Stimulated activated CD4-positive, alpha-beta T cell treated with anti-CD3 and anti-CD28 coated beads, TNF-alpha, amount 100 ng/mL, for 24 hours (primary cell): ENCODE results near the gene CKMT2.
A peak's percentile ranks its signal among the peaks of the same experiment; 100 is the strongest.
"Not testable (repeated sequence)": the region's sequence is repeated elsewhere in the genome, so short reads cannot be mapped to it uniquely, and the experiment has no call there.

Source experiments
- DNase-seq, 3 experiments: peaks; one replicate each; pipeline ENCODE4 v3.0.0-alpha.2; 2020; ENCODE audit warnings: low read depth in 3 of 3

Gene CKMT2

GRCh38 chr5:81251922-81252321 lies 18.8 kb downstream of the CKMT2 start:
- DNase-seq: no peak

- DNase-seq: no peak
Measured at GRCh38 chr5:81252904-81253303, 19.8 kb downstream of the CKMT2 start.

- DNase-seq: no peak
Measured at GRCh38 chr5:81253875-81254274, 20.8 kb downstream of the CKMT2 start.

DNA sequence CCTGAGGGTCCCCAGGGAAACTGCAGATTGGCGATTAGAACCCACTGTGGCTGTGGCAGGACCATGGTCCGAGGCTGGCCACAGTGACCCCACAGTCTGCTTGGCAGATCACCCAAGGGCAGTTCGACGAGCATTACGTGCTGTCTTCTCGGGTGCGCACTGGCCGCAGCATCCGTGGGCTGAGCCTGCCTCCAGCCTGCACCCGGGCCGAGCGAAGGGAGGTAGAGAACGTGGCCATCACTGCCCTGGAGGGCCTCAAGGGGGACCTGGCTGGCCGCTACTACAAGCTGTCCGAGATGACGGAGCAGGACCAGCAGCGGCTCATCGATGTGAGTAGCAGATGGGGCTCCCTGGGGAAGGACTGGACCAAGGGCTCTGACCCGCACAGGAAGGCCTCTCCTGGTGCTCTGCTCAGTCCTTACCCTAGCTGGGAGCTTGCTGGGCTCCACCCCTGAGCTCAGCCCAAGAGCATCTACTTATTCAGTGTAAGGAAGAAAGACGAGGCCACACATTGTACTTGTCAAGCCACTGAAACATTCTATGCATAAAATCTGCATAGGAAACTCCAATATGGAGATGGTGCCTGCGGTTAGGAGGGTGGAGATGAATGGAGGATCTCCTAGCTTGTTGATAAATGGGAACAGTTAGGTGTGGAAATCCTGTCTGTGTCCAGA lies 21.9 kb downstream of the CKMT2 start:
- no peak for DNase-seq

GRCh38 chr5:81256766-81257165 lies 23.6 kb downstream of the CKMT2 start:
- no peak for DNase-seq

DNA sequence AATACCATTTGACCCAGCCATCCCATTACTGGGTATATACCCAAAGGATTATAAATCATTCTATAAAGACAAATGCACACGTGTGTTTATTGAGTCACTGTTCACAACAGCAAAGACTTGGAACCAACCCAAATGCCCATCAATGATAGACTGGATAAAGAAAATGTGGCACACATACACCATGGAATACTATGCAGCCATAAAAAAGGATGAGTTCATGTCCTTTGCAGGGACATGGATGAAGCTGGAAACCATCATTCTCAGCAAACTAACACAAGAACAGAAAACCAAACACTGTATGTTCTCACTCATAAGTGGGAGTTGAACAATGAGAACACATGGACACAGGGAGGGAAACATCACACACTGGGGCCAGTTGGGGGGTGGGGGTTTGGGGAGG lies 29.7 kb downstream of the CKMT2 start:
- not testable (repeated sequence) for DNase-seq

DNA sequence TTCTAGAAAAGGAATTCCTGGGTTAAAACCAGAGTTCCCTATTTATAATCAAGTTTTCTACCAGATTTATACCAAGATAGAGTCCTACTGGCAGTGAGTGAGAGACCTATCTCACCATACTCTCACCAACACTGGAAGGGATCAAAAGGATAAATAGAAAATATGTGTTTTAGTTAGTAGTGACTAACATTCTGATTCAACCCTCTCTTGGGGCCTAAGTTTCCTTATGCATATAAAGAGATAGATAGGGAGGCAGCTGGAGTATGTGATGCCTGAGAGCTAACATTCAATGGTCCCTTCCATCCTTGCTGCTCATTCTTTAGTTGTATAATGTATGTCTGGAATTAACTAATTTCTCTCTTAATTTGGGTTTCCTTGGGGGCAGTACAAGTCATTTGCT lies 32.0 kb downstream of the CKMT2 start:
- no peak for DNase-seq

DNA sequence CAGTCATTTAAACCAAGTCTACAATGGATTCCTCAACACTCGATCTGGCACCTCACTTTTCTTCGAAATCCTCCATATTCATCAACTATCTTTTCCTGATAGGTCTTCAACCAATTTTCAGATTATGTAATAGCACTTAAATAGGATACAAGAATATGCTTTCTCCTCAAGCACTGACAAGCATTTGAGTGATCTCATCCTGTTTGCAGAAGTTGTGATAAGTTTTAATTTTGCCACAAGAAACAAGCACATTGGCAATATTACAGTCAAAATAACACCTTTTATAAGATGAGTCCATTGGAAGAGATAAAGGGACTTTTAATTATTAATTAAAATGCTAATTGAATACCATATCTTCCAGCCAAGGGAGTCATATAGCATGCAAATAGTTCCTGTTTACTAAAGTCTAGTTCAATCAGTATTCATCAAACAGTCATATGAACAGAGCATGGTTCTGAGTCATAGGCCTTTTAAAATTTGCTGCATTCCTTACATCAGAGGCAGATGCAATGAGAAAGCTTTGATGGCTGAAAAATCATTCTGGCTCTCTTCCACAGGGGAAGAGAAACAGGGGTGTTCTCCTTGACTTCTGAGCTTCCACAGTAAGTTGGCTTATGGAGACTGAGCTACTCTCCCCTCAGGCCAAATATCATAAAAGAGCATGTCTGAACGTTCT lies 35.5 kb downstream of the CKMT2 start:
- no peak for DNase-seq

GRCh38 chr5:81269751-81270393 lies 36.8 kb downstream of the CKMT2 start:
- DNase-seq: no peak

DNA sequence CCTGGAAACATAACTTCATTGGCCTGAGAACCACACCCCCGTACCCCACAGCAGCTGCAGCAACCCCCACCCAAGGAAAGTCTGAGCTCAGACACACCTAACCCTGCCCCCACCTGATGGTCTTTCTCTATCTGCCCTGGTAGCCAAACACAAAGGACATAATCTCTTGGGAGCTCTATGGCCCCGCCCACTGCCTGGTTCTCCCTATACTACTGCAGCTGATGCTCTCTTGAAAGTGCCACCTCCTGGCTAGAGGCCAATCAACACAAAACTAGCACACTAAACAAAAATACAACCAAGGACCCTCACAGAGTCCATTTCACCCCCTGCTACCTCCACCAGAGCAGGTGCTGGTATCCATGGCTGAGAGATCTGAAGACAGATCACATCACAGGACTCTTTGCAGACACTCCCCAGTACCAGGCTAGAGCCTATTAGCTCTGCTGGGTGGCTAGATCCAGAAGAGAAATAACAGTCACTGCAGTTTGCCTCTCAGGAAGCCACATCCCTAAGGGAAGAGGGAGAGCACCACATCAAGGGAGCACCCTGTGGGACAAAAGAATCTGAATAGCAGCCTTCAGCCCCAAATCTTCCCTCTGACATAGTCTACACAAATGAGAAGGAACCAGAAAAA lies 37.4 kb downstream of the CKMT2 start:
- DNase-seq: not testable (repeated sequence)

- no peak for DNase-seq
Measured at GRCh38 chr5:81283976-81284375, 50.9 kb downstream of the CKMT2 start.

- DNase-seq: no peak
Measured at GRCh38 chr5:81286059-81286617, 53.0 kb downstream of the CKMT2 start.

GRCh38 chr5:81288021-81288433 lies 54.9 kb downstream of the CKMT2 start:
- no peak for DNase-seq

DNA sequence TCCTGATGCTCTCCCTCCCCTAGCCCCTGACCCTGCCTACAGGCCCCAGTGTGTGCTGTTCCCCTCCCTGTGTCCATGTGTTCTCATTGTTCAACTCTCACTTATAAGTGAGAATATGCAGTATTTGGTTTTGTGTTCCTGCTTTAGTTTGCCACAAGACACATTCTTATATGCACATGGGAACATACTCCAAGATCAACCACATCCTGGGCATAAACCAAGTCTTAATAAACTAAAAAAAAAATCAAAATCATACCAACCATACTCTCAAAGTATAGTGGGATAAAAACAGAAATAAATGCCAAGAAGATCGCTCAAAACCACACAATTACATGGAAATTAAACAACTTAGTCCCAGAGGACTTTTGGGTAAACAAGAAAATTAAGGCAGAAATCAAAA lies 57.0 kb downstream of the CKMT2 start:
- DNase-seq: no peak

- DNase-seq: no peak
Measured at GRCh38 chr5:81292130-81292529, 59.0 kb downstream of the CKMT2 start.

- DNase-seq: not testable (repeated sequence)
Measured at GRCh38 chr5:81294021-81294420, 60.9 kb downstream of the CKMT2 start.

DNA sequence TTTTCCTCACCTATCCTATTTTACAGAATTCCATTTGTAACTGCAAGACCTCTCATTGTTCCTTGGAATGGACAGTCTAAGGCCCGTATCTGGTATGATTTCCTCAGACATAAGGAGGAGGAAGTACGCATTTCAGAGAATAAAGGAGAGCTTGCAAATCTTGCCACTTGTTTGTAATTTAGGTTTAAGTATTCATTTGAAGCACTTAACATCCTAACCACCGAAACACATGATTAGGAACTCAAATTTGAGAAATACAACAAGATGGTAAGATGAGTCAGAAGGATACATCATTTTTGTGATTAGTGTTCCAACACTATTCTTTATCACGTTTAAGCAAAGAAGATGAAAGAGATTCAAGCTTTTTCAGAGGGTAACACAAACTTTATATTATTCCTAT lies 64.4 kb downstream of the CKMT2 start:
- no peak for DNase-seq

GRCh38 chr5:81300921-81301270 lies 67.8 kb downstream of the CKMT2 start:
- no peak for DNase-seq

DNA sequence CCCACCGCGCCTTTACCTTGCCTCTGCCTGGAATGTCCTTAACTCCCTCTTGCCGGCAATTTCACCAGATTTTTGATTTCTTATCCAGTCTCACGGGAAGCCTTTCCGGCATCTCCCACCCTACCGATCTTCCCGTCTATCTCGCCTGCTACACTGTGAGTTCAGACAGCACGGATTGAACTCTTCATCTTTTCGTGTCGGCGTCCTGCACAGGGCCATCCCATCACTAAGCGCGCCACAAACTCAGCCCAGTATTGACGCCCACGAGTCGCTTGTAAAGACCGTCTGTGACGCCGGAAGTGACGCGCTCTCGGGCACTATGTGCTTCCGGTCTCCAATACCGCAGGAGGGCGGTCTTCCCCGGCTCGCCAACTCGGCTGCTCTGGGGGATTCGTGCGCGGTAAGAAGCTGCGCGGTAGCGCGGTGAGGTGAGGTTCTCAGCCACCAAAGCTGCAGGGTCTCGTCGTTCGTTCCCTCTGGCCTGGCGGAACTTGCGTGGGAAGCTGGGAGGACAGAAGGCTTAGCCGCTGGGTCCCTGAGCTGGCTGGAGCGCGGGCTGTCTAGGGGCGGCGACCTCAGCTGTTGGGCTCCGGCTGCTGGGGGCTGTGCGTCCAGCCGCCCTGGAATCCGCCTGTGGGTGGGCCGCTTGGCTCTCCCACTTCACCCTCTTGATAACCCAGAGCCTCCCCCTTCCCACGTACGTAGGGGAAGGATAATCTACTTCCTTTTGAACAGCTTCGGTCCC lies 68.3 kb downstream of the CKMT2 start, which contains the start of gene ZCCHC9:
Gene ZCCHC9, plus strand, starts transcription at position 317 of the 745 bp plus-strand sequence. CDS start 3,171 bp downstream, outside the sequence.
- DNase-seq: peak; percentile 87 to 92 (median 90)

- DNase-seq: no peak
Measured at GRCh38 chr5:81302596-81302995, 69.5 kb downstream of the CKMT2 start.

- DNase-seq: no peak
Measured at GRCh38 chr5:81303563-81303962, 70.4 kb downstream of the CKMT2 start.
